Measurements from ENCODE around the gene TPRX1. TPM values are rescaled to one million over a fixed set of nuclear protein-coding genes. Genes with fewer than 3 reads are reported as not detected.
A peak's percentile ranks its signal among the peaks of the same experiment; 100 is the strongest.

TPRX1 gene
- total and polyA plus RNA-seq, 9 of the 15 experiments (the other 6 are each of a cell fraction or from before 2014, with no cell fraction given), result not detected

DNA sequence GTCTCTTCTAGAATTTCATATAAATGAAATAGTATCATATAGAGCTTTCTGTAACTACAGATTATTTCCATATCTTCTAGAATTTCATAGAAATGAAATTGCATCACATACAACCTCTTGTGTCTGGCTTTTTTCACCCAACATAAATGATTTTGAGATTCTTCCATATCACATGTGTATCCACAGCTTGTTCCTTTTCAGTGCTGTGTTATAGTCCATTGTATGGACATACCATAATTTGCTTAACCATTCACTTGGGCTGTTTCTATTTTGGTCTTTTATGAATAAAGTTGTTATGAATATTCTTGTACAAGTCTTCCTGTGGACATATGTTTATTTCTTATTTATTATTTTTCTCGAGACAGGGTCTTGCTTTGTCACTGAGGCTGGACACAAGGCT lies 11.7 kb downstream of the TPRX1 start:
- Histone ChIP-seq H3K27me3 (ENCODE audit: control insufficient read depth in 2 of 2, insufficient read depth in 2 of 2, low read length in 2 of 2) (peaks cover under 1 to 2% of the 10 kb centered on the region in 2 experiments; a peak in 4 of 5 replicates), H3K27ac (ENCODE audit: extremely low read depth, low read depth, low read length) (no peak overlapping the region), H3K36me3 (ENCODE audit: control insufficient read depth, insufficient read depth, low read length) (no peaks in the 10 kb centered on the region), H4K20me1 (replicated peaks; ENCODE audit: control insufficient read depth, insufficient read depth, low read length) (no peaks in the 10 kb centered on the region), H3K79me2 (ENCODE audit: control insufficient read depth, insufficient read depth, low read length) (no peaks in the 10 kb centered on the region), H2AFZ (ENCODE audit: low read depth, low read length) (no peak overlapping the region), H3K4me2 (ENCODE audit: insufficient read depth, low read length) (no peak overlapping the region), H3K9ac (ENCODE audit: insufficient read depth in 1 of 2, low read depth in 2 of 2, low read length in 2 of 2) (no peak overlapping the region), H3K4me3 (no peak overlapping the region), H3K4me1 (replicated peaks in 1 of 2; ENCODE audit: control insufficient read depth in 2 of 2, insufficient read depth in 2 of 2, low read length in 2 of 2) (no peaks in the 10 kb centered on the region; a peak in 1 of 5 replicates), H3K9me3 (replicated peaks; ENCODE audit: control insufficient read depth, insufficient read depth, low read depth, low read length) (peaks cover 8% of the 10 kb centered on the region; the same call in 1 of the 2 replicates), H3K9me1 (ENCODE audit: control insufficient read depth, insufficient read depth, low read length) (no peaks in the 10 kb centered on the region)
- WGBS (ENCODE audit: insufficient coverage, low coverage, missing lambda C conversion rate), result 20% methylated on average over 1 of the region's 1 CpG
- ChIA-PET CTCF (ENCODE audit: low intra/inter-chr PET ratio) (no interaction called here), POLR2A (no interaction called here)
- DNase-seq (ENCODE audit: extremely low read depth in 1 of 4, low spot score in 3 of 4) (no peak), FAIRE-seq (no peak), ATAC-seq (no peak)
- no TSS peak for BruUV-seq (replicated peaks)
- in situ Hi-C loops (cut with MboI) (no loop called here), intact Hi-C loops (cut with micrococcal nuclease) (no loop called here)
- peak in 1 of 2 experiments; percentile 47; a peak in 1 of 4 replicates for TF ChIP-seq KDM1A (IDR thresholded peaks at IDR 0.05)
- TF ChIP-seq RCOR1 (IDR thresholded peaks at IDR 0.05; ENCODE audit: borderline replicate concordance in 1 of 2, low read depth in 2 of 2, low read length in 2 of 2), result no peak
- TF ChIP-seq ZBED1 (IDR thresholded peaks at IDR 0.05), result no peak
- TF ChIP-seq MTA3 (IDR thresholded peaks at IDR 0.05; ENCODE audit: borderline replicate concordance), result no peak
- TF ChIP-seq PHF21A (IDR thresholded peaks at IDR 0.05; ENCODE audit: borderline replicate concordance, low read depth), result no peak
- TF ChIP-seq SNIP1 (IDR thresholded peaks at IDR 0.05; ENCODE audit: low read depth), result no peak
- peak; percentile 79 for TF ChIP-seq BCOR (IDR thresholded peaks at IDR 0.05)
- TF ChIP-seq ZNF79 (CRISPR knock-in tag; IDR thresholded peaks at IDR 0.05; ENCODE audit: low read depth), result no peak
- no peak for TF ChIP-seq SOX6 (IDR thresholded peaks at IDR 0.05)
- peak; percentile 93 for TF ChIP-seq RBM25 (IDR thresholded peaks at IDR 0.05; ENCODE audit: low read depth, low read length, severe bottlenecking)
- TF ChIP-seq MIER1 (IDR thresholded peaks at IDR 0.05; ENCODE audit: low read depth), result no peak
- TF ChIP-seq SMARCA5 (IDR thresholded peaks at IDR 0.05), result 0 out of 2 replicates have a peak, but pooled peaks have one; percentile 21
- TF ChIP-seq NFE2L1 (tag; IDR thresholded peaks at IDR 0.05; ENCODE audit: borderline replicate concordance, low read depth), result no peak
- no peak for TF ChIP-seq ZNF586 (CRISPR knock-in tag; conservative IDR thresholded peaks at IDR 0.05)
- no peak for TF ChIP-seq ZBTB8A (IDR thresholded peaks at IDR 0.05; ENCODE audit: partially characterized antibody)
- TF ChIP-seq ZNF146 (CRISPR knock-in tag; IDR thresholded peaks at IDR 0.05; ENCODE audit: unreplicated experiment), result peak; percentile 99
- no peak for TF ChIP-seq MTF1 (CRISPR knock-in tag; IDR thresholded peaks at IDR 0.05; ENCODE audit: borderline replicate concordance)
- TF ChIP-seq ZNF778 (CRISPR knock-in tag; IDR thresholded peaks at IDR 0.05), result no peak
- no peak for TF ChIP-seq ZNF24 (IDR thresholded peaks at IDR 0.05)
- TF ChIP-seq CBX3 (IDR thresholded peaks at IDR 0.05; ENCODE audit: borderline replicate concordance in 1 of 2, low read length in 2 of 2), result peak in 1 of 2 experiments; percentile 52; a peak in 2 of 3 replicates
- TF ChIP-seq CSDE1 (IDR thresholded peaks at IDR 0.05), result no peak
- TF ChIP-seq, protein P1, sequence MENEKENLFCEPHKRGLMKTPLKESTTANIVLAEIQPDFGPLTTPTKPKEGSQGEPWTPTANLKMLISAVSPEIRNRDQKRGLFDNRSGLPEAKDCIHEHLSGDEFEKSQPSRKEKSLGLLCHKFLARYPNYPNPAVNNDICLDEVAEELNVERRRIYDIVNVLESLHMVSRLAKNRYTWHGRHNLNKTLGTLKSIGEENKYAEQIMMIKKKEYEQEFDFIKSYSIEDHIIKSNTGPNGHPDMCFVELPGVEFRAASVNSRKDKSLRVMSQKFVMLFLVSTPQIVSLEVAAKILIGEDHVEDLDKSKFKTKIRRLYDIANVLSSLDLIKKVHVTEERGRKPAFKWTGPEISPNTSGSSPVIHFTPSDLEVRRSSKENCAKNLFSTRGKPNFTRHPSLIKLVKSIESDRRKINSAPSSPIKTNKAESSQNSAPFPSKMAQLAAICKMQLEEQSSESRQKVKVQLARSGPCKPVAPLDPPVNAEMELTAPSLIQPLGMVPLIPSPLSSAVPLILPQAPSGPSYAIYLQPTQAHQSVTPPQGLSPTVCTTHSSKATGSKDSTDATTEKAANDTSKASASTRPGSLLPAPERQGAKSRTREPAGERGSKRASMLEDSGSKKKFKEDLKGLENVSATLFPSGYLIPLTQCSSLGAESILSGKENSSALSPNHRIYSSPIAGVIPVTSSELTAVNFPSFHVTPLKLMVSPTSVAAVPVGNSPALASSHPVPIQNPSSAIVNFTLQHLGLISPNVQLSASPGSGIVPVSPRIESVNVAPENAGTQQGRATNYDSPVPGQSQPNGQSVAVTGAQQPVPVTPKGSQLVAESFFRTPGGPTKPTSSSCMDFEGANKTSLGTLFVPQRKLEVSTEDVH (IDR thresholded peaks at IDR 0.05; ENCODE audit: low read depth, partially characterized antibody), result no peak
- TF ChIP-seq FOXM1 (IDR thresholded peaks at IDR 0.05; ENCODE audit: low read depth), result no peak
- TF ChIP-seq FOXM1 (CRISPR knock-in tag; IDR thresholded peaks at IDR 0.05; ENCODE audit: low read depth), result no peak
- TF ChIP-seq SETDB1 (IDR thresholded peaks at IDR 0.05; ENCODE audit: low read length), result no peak
- no peak for TF ChIP-seq U2AF1 (optimal IDR thresholded peaks at IDR 0.05; ENCODE audit: low read depth, low read length)
